NCI-H2171 treated with DMSO at 0.1 percent for 48 hours (cell line): ENCODE data around the gene LTB.
"Not testable (repeated sequence)": the region's sequence is repeated elsewhere in the genome, so short reads cannot be mapped to it uniquely, and the experiment has no call there.

ENCODE experiments used
- DNase-seq: peaks from one replicate; lab custom pipeline; 2025; lab: John Stamatoyannopoulos, UW

The LTB gene

GRCh38 chr6:31609519-31610406, 27.5 kb upstream of the LTB start:
- DNase-seq = peak; percentile 21

- no peak for DNase-seq
Observed at GRCh38 chr6:31607317-31607716, 25.1 kb upstream of the LTB start.

- DNase-seq = peak; percentile 34
Observed at GRCh38 chr6:31597006-31597405, 14.8 kb upstream of the LTB start.

- no peak for DNase-seq
Observed at GRCh38 chr6:31592396-31592771, 10.2 kb upstream of the LTB start.

GRCh38 chr6:31590691-31591090, 8.5 kb upstream of the LTB start:
- DNase-seq = not testable (repeated sequence)

GRCh38 chr6:31588871-31589650, 6.8 kb upstream of the LTB start:
- no peak for DNase-seq

- DNase-seq = no peak
Observed at GRCh38 chr6:31587791-31588777, 5.9 kb upstream of the LTB start.

- no peak for DNase-seq
Observed at GRCh38 chr6:31586599-31587281, 4.5 kb upstream of the LTB start.

- DNase-seq = no peak
Observed at GRCh38 chr6:31586008-31586407, 3.8 kb upstream of the LTB start, which contains the start of gene LST1. LST1 (plus strand) TSS chr6:31586277; CDS start chr6:31587300, 1,023 bp downstream.

GRCh38 chr6:31585491-31585890, 3.3 kb upstream of the LTB start:
- no peak for DNase-seq

GRCh38 chr6:31581434-31582229, 592 bp downstream of the LTB start:
- DNase-seq = no peak

- peak; percentile 66 for DNase-seq
Observed at GRCh38 chr6:31580807-31581433, 1.3 kb downstream of the LTB start.

- no peak for DNase-seq
Observed at GRCh38 chr6:31580438-31580740, 1.8 kb downstream of the LTB start.

- DNase-seq = no peak
Observed at GRCh38 chr6:31579546-31580437, 2.4 kb downstream of the LTB start.

GRCh38 chr6:31579119-31579505, 3.1 kb downstream of the LTB start:
- no peak for DNase-seq

- no peak for DNase-seq
Observed at GRCh38 chr6:31578184-31579118, 3.8 kb downstream of the LTB start.

GRCh38 chr6:31577579-31577966, 4.7 kb downstream of the LTB start:
- DNase-seq = no peak
